OCI-LY1 (cell line): ENCODE data around the gene ZNF593.

Experiments used
- H2AFZ ChIP-seq: fragments of 200-600 bp; sonication (generic), shearing (Covaris generic); 2 replicates; pipeline ENCODE4 v1.6.0; 2014; ENCODE audit warnings: antibody characterized with exemption, mild to moderate bottlenecking, low read length
- H3F3A ChIP-seq: fragments of 200-600 bp; sonication (generic), shearing (Covaris generic); 2 replicates; pipeline ENCODE4 v1.6.0; 2014; ENCODE audit warnings: mild to moderate bottlenecking, antibody characterized with exemption, low read length, moderate library complexity; ENCODE audit not compliant: insufficient read depth
- H3K27ac ChIP-seq: fragments of 200-600 bp; sonication (generic); 2 replicates; pipeline ENCODE4 v1.5.1; 2014; ENCODE audit warnings: low read length, mixed run types, mild to moderate bottlenecking, low read depth; ENCODE audit not compliant: poor library complexity, severe bottlenecking
- H3K27me3 ChIP-seq: fragments of 200-600 bp; sonication (generic); 2 replicates; pipeline ENCODE4 v1.6.0; 2014; ENCODE audit warnings: antibody characterized with exemption, mild to moderate bottlenecking, low read length, moderate library complexity; ENCODE audit not compliant: insufficient read depth
- H3K36me3 ChIP-seq: fragments of 200-600 bp; sonication (generic); 2 replicates; pipeline ENCODE4 v1.6.1; 2014; ENCODE audit warnings: mild to moderate bottlenecking, antibody characterized with exemption, low read length, moderate library complexity, mixed read lengths; ENCODE audit not compliant: insufficient read depth
- H3K4me1 ChIP-seq: fragments of 200-600 bp; sonication (generic); 2 replicates; pipeline ENCODE4 v1.5.1; 2014; ENCODE audit warnings: mild to moderate bottlenecking, low read length, moderate library complexity; ENCODE audit not compliant: insufficient read depth, severe bottlenecking
- H3K4me2 ChIP-seq: fragments of 200-600 bp; sonication (generic), shearing (Covaris generic); 2 replicates; pipeline ENCODE4 v1.6.1; 2014; ENCODE audit warnings: low read length
- H3K4me3 ChIP-seq: fragments of 200-600 bp; sonication (generic); 2 replicates; pipeline ENCODE4 v1.5.1; 2014; ENCODE audit warnings: low read length, low read depth, mild to moderate bottlenecking, mixed read lengths; ENCODE audit not compliant: poor library complexity, severe bottlenecking
- H3K79me2 ChIP-seq: fragments of 200-600 bp; shearing (Covaris generic); 2 replicates; pipeline ENCODE4 v1.6.1; 2016; ENCODE audit warnings: mixed run types, low read length, mixed read lengths; ENCODE audit not compliant: insufficient read depth
- H3K9ac ChIP-seq: fragments of 200-600 bp; sonication (generic), shearing (Covaris generic); 2 replicates; pipeline ENCODE4 v1.6.1; 2014; ENCODE audit warnings: mild to moderate bottlenecking, low read length, mixed read lengths
- H3K9me2 ChIP-seq: fragments of 200-600 bp; sonication (generic), shearing (Covaris generic); 2 replicates; pipeline ENCODE4 v1.6.1; 2014; ENCODE audit warnings: low read depth, mild to moderate bottlenecking, low read length, mixed read lengths
- H3K9me3 ChIP-seq: fragments of 200-600 bp; shearing (Covaris generic); 2 replicates; pipeline ENCODE4 v1.6.1; 2014; ENCODE audit warnings: low read length, mixed read lengths
- H4K20me1 ChIP-seq: fragments of 200-600 bp; sonication (generic), shearing (Covaris generic); 2 replicates; pipeline ENCODE4 v1.6.0; 2016; ENCODE audit warnings: mild to moderate bottlenecking, low read length; ENCODE audit not compliant: insufficient read depth
- CTCF ChIP-seq: fragments of 200-600 bp; sonication (generic), shearing (Covaris generic); IDR thresholded peaks from 2 replicates; pipeline ENCODE4 v1.5.1; 2017; ENCODE audit warnings: mild to moderate bottlenecking, antibody characterized with exemption, low read length, moderate library complexity, mixed read lengths
- EZH2 ChIP-seq: fragments of 200-600 bp; sonication (generic), shearing (Covaris generic); IDR thresholded peaks from 2 replicates; pipeline ENCODE4 v1.8.0; 2017; ENCODE audit warnings: borderline replicate concordance, mixed run types, mild to moderate bottlenecking, antibody characterized with exemption, low read length, moderate library complexity, mixed read lengths

ZNF593 gene

DNA sequence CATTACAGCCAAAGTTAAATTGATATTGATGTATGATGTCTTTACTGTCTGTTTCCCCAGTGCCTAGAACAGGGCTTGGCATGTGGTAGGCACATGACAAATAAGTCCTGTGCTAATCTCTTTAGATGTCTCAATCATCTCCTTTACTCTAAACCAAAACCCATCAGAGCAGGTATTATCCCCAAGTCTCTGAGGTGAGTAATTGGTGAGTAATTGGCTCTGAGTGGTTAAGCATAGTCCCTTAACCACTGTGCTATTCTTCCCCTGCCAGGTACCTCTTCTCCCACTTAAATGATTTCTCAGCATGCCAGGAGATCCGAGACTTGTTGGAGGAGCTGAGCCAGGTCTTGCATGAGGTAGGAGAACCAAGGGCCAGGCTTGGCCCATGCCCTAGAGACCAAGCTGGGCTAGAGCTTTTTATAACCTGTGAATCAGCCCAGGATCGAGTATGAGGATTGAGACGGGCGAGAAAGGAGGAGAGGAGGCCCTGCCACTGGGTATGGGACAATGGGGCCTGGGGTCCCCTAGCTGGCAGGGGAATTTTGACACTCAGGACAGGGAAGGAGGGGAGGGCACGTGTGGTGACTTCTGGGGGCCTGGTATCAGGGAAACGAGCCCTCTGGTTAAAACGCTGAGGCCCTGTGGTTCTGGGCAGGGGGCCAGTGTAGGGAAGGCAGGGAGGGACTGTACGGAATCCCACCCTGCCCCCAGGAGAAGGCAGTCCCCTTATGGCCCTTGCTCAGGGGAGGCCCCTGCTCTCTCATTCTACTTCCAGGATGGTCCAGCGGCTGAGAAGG, 12.1 kb downstream of the ZNF593 start:
- Histone ChIP-seq H2AFZ (no peak overlapping the region), H3K9me2 (no peaks in the 10 kb centered on the region), H3K27ac (no peak overlapping the region), H4K20me1 (no peaks in the 10 kb centered on the region), H3K4me1 (peaks cover 6% of the 10 kb centered on the region), H3K4me3 (no peak overlapping the region), H3K27me3 (0 out of 2 replicates have a peak, but pooled peaks cover 3% of the 10 kb centered on the region), H3K9me3 (no peaks in the 10 kb centered on the region), H3K36me3 (no peaks in the 10 kb centered on the region), H3F3A (no peaks in the 10 kb centered on the region), H3K79me2 (no peaks in the 10 kb centered on the region), H3K4me2 (no peak overlapping the region), H3K9ac (no peak overlapping the region)
- TF ChIP-seq EZH2, result no peak
- no peak for TF ChIP-seq CTCF

- Histone ChIP-seq H3K4me1 (peaks cover 6% of the 10 kb centered on the region), H4K20me1 (no peaks in the 10 kb centered on the region), H3K4me3 (no peak overlapping the region), H3K27ac (no peak overlapping the region), H3K36me3 (no peaks in the 10 kb centered on the region), H3K9me2 (no peaks in the 10 kb centered on the region), H3F3A (no peaks in the 10 kb centered on the region), H3K27me3 (0 out of 2 replicates have a peak, but pooled peaks cover 5% of the 10 kb centered on the region), H3K79me2 (no peaks in the 10 kb centered on the region), H3K9me3 (no peaks in the 10 kb centered on the region), H3K9ac (no peak overlapping the region), H2AFZ (no peak overlapping the region), H3K4me2 (no peak overlapping the region)
- TF ChIP-seq EZH2 (no peak), CTCF (no peak)
These were observed 12.6 kb downstream of the ZNF593 start for GRCh38 chr1:26182383-26182696.

GRCh38 chr1:26184086-26184485, 14.4 kb downstream of the ZNF593 start:
- no peaks in the 10 kb centered on the region for H3K9me2 ChIP-seq
- peaks cover 6% of the 10 kb centered on the region for H3K4me1 ChIP-seq
- H2AFZ ChIP-seq, result no peak overlapping the region
- no peak overlapping the region for H3K4me2 ChIP-seq
- H3K4me3 ChIP-seq, result no peak overlapping the region
- no peak overlapping the region for H3K27ac ChIP-seq
- no peak overlapping the region for H3K9ac ChIP-seq
- H3F3A ChIP-seq, result no peaks in the 10 kb centered on the region
- no peaks in the 10 kb centered on the region for H3K36me3 ChIP-seq
- H3K79me2 ChIP-seq, result no peaks in the 10 kb centered on the region
- TF ChIP-seq CTCF (no peak), EZH2 (no peak)
- H3K9me3 ChIP-seq, result no peaks in the 10 kb centered on the region
- 0 out of 2 replicates have a peak, but pooled peaks cover 5% of the 10 kb centered on the region for H3K27me3 ChIP-seq
- H4K20me1 ChIP-seq, result no peaks in the 10 kb centered on the region
